C4-2B (cell line): ENCODE measurements around the gene TPSB2.

Source experiments
- CTCF ChIP-seq: fragments of 450-650 bp; conservative IDR thresholded peaks from 2 replicates; pipeline ENCODE4 v1.5.1; 2017; ENCODE audit warnings: mild to moderate bottlenecking
- ZFX ChIP-seq: fragments of 450-650 bp; IDR thresholded peaks from 2 replicates; pipeline ENCODE4 v1.6.1; 2017

GRCh38 chr16:1213231-1213630 lies 16.8 kb downstream of the TPSB2 start:
- no peak for TF ChIP-seq CTCF
- TF ChIP-seq ZFX, result no peak
